GM15510 (cell line): ENCODE measurements around the gene NUMB.

Experiments
- POLR2A ChIP-seq: IDR thresholded peaks from 3 replicates; pipeline ENCODE4 v1.6.1; 2011; ENCODE audit warnings: borderline replicate concordance; ENCODE audit not compliant: insufficient read length; ENCODE audit errors: extremely low read depth

The NUMB gene

DNA sequence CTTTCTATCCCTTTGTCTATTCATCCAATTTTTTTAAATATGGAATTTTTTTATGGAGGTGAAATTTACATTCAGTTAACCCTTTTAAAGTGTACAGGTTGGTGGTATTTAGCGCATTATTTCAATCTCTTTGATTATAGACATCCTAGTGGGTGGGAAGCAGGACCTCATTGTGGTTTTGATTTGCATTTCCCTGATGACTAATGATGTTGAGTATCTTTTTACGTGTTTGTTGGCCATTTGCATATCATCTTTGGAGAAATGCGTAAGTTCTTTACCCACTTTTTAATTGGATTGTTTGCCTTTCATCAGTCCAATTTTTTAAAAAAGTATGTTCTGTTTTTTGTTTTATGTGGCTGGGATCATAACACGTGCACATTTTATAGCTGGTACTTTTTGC is 200.3 kb downstream of the NUMB start:
- no peak for TF ChIP-seq POLR2A

DNA sequence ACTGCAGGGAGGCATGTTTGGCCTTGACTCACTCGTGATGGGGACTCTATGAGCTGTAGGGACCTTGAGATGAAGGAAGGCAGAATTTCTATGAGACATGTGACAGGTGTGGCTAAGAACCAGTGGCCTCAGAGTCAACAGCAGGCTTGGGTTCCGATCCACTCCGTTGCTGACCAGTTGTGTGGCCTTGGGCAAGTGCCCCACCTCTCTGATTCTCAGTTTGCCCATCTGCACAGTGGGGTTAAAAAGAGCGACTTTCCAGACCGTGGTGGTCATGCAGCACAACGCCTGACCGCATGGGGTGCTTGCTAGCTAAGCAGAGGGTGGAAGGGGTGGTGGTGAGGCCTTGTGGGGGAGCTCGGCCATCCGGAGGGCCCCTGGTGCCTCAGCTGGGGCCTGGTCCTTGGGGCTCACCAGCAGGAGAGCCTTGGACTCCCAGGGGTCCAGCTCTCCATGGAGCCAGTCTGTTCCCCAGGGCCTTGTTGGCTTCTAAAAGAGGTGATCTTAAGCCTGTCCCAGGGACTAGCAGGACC is 202.6 kb downstream of the NUMB start:
- no peak for TF ChIP-seq POLR2A

DNA sequence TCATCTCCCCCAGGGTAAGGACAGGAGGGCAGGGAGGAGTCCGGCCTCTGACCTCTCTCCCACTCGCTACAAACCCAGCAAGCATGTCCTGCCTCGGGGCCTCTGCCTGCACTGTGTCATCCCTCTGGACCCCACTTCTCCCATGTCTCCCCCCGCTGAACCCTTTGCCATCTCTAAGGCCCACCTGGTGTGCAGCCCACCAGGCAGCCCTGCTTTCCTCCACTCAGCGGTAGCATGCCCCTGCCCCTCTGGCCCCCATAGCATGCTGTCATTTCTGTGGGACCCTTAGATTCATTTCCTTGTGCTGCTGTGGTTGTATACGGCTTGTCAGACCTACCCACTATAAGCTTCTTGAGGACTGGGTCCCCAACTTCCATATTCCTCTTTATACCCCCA is 203.3 kb downstream of the NUMB start:
- no peak for TF ChIP-seq POLR2A

DNA sequence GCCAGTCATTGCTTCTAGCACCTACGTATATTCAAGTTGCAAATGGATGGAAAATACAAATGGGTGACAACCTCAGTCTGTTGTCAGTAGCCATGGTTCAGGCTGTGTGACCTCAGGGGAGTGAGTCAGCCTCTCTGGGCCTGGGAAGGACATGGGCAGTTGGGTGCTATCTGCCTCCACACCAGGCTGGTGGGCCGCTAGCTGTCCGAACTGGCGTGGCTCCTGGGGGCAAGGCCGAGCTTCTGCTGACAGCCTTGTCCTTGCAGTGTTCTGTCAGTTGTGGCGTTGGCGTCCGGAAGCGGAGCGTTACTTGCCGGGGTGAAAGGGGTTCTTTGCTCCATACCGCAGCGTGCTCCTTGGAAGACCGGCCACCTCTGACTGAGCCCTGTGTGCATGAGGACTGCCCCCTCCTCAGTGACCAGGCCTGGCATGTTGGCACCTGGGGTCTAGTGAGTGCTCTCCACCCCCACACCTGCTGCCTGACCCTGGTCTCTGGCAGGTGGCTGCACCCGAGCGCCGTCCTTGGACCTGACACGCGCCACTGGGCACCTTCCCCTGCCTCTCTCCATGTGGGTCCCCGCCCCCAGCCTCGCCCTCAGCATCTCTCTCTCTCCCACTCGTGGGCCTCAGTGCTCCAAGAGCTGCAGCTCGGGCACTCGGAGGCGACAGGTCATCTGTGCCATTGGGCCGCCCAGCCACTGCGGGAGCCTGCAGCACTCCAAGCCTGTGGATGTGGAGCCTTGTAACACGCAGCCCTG is 203.9 kb downstream of the NUMB start:
- TF ChIP-seq POLR2A, result no peak

DNA sequence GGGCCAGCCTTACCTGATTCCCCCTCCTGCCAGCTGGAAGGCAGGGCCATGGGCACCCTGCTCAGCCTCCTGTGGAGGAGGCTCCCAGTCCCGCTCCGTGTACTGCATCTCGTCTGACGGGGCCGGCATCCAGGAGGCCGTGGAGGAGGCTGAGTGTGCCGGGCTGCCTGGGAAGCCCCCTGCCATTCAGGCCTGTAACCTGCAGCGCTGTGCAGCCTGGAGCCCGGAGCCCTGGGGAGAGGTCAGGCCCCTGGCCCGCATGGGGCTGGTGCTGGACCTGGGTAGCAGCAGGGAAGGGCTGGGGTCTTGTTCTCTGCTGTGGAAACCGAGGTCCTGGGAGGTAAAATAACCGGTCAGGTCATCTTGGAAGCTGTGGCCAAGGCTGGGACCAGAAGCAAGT is 204.6 kb downstream of the NUMB start:
- TF ChIP-seq POLR2A, result no peak

DNA sequence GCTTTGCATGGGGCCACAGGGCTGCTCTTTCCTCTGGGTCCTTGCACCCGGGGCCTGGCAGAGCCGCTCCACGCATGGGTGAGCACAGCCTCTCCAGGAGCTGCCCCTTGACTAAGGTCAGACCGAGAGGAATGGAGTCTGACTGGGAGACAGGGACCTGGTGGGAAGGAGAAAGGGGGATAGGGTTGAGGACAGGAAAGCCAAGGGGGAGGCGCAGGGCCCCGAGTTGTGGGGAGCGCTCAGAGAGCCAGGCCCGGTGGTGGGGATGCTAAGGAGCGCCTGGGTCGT is 205.1 kb downstream of the NUMB start:
- TF ChIP-seq POLR2A, result no peak

DNA sequence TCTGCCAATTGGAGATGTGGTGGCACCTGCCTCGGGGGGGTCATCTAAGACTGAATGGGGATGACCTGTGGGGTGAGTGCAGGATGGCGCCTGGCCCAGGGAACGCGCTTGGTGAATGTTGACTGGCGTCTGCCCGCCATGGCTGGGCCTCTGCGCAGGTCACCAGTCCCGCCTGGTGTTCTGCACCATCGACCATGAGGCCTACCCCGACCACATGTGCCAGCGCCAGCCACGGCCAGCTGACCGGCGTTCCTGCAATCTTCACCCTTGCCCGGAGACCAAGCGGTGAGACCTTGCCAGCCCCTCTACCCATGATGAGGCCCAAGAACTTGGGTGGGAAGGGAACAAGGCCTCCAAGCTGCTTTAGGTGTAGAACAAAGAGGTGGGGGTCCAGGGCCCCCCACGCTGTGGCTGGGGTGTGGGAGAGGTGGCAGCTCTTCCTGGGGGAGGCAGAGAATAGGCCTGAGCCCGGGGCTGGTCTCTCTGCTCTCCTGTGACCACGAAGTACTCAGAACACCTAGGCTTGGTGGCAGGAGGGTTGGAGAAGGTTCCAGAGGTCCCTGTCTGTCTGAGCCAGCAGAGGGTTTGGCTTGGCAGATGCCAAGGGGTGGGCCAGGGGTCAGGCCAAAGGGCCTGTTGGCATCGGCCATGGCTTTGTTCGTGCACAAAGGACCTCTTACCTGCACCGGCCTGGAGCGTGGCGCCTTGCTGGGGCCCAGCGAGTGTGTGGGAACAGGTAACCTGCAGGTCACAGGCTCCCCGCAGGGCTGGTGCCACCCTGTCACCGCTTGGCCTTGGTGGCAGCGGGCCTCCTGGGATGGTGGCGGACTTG is 205.6 kb downstream of the NUMB start:
- no peak for TF ChIP-seq POLR2A

DNA sequence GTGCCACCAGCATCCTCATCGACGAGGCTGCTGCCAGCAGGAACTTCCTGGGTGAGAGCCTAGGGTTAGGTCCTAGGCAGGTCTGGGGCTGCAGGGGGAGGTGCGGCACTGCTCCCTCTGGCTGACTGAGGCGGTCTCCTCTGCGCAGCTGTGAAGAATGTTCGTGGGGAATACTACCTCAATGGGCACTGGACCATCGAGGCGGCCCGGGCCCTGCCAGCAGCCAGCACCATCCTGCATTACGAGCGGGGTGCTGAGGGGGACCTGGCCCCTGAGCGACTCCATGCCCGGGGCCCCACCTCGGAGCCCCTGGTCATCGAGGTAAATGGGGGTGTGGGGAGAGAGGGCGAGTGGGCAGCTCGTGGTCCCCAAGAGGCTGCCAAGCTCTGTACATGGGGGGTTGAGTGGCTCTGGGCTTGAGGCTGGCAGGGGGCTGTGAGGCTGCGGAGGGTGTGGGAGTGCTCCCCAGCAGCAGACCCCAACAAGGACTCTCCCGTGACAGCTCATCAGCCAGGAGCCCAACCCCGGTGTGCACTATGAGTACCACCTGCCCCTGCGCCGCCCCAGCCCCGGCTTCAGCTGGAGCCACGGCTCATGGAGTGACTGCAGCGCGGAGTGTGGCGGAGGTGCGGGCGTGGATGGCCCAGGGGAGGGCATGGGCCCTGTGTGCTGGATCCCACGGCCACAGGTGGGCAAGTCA is 206.7 kb downstream of the NUMB start:
- no peak for TF ChIP-seq POLR2A

DNA sequence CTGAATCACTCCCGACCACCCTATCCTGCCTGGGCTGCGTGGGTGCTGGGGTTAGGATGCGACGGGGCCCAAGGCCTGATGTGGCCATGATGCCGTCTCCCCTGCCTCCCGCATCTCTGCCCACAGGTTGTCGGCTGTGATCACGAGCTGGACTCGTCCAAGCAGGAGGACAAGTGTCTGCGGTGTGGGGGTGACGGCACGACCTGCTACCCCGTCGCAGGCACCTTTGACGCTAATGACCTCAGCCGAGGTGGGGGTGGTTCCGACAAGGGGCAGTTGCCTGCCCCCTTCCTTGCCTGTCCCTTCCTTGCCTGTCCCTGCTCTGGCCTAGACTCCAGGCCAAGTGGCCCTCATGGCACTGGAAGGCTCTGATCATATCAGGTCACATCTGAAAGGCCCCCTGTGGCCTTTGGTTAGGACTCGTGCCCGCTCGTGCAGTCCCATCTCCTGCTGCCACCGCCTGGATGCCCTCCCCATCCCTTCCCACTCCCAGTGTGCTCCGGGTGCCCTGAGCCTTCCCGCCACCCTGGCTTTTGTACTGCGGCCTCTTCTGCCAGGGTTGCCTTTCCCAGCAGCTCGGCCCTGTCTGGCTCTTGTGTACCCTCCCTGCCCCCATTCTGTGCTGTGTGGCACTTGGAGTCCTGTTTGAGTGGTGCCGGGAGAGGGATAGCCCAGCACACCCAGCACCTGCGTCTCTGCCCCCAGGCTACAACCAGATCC is 207.4 kb downstream of the NUMB start:
- TF ChIP-seq POLR2A, result no peak

DNA sequence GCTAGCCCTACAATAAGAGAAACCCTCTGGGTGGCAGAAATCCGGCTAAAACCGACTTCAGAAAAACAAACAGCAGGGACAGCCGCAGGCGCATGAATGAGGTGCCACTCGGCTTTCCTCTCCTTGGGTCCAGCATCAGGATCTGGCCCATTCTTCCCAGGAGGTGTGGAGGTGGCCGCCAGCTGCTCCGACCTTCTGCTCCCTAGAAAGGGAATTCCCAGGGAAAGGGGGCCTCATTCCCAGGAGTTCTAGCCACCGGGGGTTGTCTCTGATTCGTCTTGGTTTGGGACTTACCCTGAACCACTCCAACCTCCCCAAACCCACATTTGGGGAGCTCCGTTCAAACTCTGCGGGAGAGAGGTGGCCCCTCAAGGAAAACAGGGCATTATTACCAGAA is 208.0 kb downstream of the NUMB start:
- no peak for TF ChIP-seq POLR2A

DNA sequence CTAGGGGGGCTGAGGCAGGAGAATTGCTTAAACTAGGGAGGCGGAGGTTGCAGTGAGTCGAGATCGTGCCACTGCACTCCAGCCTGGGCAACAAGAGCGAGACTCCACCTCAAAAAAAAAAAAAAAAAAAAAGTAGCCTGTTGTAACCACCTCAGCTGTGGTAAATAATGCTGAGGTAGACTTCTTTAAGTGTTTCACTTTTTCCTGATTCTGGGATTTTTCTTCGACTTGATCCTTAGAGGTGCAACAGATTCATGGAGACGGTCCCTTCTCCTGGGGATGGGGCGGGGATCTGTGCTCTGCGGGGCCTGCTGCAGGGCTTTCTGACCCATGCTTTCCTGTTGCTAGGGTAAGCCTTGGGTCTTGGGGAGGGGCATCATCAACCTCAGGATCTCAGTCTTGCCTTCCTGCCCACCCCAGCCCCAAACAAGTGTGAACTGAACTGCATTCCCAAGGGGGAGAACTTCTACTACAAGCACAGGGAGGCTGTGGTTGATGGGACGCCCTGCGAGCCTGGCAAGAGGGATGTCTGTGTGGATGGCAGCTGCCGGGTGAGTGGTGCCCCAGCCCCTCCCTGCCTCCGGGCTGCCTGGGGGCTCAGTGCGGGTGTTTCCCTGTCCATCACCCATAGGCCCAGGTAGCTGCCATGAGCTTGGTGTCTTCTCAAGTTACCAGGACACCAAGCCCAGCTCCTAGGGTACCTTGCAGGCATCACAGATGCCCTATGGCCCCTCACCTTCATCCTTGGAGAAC is 208.6 kb downstream of the NUMB start:
- no peak for TF ChIP-seq POLR2A

DNA sequence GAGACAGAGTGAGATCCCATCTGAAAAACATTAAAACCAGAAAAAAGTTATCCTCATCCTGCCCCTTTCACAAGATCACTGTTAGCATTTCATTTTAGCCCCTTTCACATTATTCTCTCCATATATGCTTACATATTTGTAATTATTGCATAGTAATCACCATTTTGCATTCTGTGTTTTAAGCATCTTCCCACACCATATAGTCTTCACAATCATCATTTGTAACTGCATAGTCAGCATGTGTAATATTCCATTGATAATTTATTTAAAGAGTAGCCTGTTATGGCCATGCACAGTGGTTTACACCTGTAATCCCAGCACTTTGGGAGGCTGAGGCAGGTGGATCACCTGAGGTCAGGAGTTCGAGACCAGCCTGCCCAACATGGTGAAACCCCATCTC is 209.2 kb downstream of the NUMB start:
- TF ChIP-seq POLR2A, result no peak

DNA sequence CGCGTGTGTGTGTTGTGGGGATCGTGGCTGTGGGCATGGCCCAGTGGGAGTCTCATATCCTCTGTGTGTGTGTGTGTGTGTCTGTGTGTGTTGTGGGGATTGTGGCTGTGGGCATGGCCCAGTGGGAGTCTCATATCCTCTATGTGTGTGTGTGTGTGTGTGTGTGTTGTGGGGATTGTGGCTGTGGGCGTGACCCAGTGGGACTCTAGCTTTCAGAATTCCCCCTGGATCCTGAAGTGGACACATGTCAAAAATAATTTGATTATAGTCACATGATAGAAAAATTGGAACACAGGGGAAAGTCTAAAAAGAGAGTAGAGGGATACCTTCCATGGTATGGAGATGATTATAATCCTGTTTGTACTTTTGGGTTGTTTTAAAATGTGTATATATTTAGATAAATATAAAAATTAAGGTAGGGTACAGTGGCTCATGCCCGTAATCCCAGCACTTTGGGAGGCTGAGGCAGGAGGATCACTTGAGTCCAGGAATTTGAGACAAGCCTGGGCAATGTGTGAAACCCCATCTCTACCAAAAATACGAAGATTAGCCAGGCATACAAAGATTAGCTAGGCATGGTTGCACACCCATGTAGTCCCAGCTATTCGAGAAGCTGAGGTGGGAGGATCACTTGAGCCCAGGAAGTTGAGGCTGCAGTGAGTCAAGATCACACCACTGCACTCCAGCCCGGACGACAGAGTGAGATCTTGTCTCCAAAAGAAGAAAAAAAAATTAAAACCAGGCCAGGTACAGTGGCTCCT is 210.1 kb downstream of the NUMB start:
- no peak for TF ChIP-seq POLR2A
